ENCODE data around the gene RASGRF2.

Gene RASGRF2

GRCh38 chr5:81142108-81142507 lies 181.9 kb downstream of the RASGRF2 start:
- DNase-seq: no peak

GRCh38 chr5:81145329-81145935 lies 185.3 kb downstream of the RASGRF2 start:
- no peak for DNase-seq

- no peak for DNase-seq
These were observed 185.9 kb downstream of the RASGRF2 start for GRCh38 chr5:81146031-81146430.

GRCh38 chr5:81147011-81147885 lies 187.1 kb downstream of the RASGRF2 start:
- no peak for DNase-seq

GRCh38 chr5:81147886-81148571 lies 187.9 kb downstream of the RASGRF2 start:
- no peak for DNase-seq

GRCh38 chr5:81151546-81151945 lies 191.4 kb downstream of the RASGRF2 start:
- no peak for DNase-seq

- no peak for DNase-seq
These were observed 194.6 kb downstream of the RASGRF2 start for GRCh38 chr5:81154725-81155124.

- DNase-seq: no peak
These were observed 196.6 kb downstream of the RASGRF2 start for GRCh38 chr5:81156732-81157131.

GRCh38 chr5:81161012-81161601 lies 200.9 kb downstream of the RASGRF2 start:
- DNase-seq: no peak

GRCh38 chr5:81162501-81162900 lies 202.3 kb downstream of the RASGRF2 start:
- no peak for DNase-seq

GRCh38 chr5:81163651-81164050 lies 203.5 kb downstream of the RASGRF2 start:
- no peak for DNase-seq

- no peak for DNase-seq
These were observed 204.3 kb downstream of the RASGRF2 start for GRCh38 chr5:81164476-81164875.

- DNase-seq: no peak
These were observed 204.8 kb downstream of the RASGRF2 start for GRCh38 chr5:81164936-81165335.

GRCh38 chr5:81165493-81166119 lies 205.4 kb downstream of the RASGRF2 start:
- DNase-seq: peak; percentile 12

- no peak for DNase-seq
These were observed 206.3 kb downstream of the RASGRF2 start for GRCh38 chr5:81166430-81166829.

- DNase-seq: no peak
These were observed 206.9 kb downstream of the RASGRF2 start for GRCh38 chr5:81167078-81167477.

GRCh38 chr5:81167544-81167943 lies 207.4 kb downstream of the RASGRF2 start:
- no peak for DNase-seq

GRCh38 chr5:81169924-81170323 lies 209.8 kb downstream of the RASGRF2 start:
- DNase-seq: no peak

- no peak for DNase-seq
These were observed 211.6 kb downstream of the RASGRF2 start for GRCh38 chr5:81171769-81172168.

- no peak for DNase-seq
These were observed 212.5 kb downstream of the RASGRF2 start for GRCh38 chr5:81172710-81173109.

- no peak for DNase-seq
These were observed 216.9 kb downstream of the RASGRF2 start for GRCh38 chr5:81177061-81177460.

- no peak for DNase-seq
These were observed 219.8 kb downstream of the RASGRF2 start for GRCh38 chr5:81179959-81180358.
